ENCODE measurements around the gene INPP1. TPM values are rescaled to one million over a fixed set of nuclear protein-coding genes. Genes with fewer than 3 reads are reported as not detected.

Gene INPP1, protein sequence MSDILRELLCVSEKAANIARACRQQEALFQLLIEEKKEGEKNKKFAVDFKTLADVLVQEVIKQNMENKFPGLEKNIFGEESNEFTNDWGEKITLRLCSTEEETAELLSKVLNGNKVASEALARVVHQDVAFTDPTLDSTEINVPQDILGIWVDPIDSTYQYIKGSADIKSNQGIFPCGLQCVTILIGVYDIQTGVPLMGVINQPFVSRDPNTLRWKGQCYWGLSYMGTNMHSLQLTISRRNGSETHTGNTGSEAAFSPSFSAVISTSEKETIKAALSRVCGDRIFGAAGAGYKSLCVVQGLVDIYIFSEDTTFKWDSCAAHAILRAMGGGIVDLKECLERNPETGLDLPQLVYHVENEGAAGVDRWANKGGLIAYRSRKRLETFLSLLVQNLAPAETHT
- 12.2 and 18.0 TPM in 2 replicates for total RNA-seq

DNA sequence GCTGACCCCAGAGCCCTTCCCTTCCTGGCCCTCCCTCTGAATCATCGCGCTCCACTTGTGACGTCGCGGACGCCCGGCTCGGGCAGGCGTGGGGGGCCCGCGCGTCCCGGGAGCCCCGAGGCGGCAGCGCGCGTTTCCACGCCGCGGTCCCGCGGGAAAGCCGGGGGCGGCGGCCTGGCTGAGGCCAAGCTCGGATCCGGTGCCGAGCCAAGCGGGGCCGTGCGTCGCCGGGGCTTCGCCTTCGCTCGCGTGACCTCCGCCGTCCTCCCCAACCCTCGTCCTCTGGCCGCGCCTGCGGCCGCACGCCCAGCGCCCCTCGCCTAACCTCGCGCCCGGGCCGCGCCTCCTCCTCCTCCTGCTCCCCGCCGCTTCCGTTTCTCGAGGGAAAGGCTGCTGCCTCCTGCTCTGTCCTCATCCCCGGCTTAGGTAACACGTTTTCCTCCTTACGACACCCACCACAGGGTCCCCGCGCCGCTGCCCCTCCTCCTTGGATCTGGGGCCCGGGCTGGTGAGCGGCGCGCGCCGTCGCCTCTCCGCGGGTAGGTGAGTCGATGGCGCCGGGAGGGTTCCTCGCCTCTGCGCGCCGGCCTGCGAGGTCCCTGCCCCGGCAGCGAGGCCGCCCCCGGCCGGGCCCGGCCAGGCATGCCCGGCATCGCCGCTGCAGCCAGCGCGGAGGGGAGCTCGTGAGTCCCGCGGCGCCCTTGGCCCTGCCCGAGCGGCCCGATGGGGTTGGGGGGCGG is at the start of gene INPP1:
Gene INPP1 (plus strand): TSS at position 54 of the 740 bp plus-strand sequence. CDS start 16,514 bp downstream, outside the sequence.

GRCh38 chr2:190319555-190320498 is 23.6 kb upstream of the INPP1 start, which contains the start of gene HIBCH:
HIBCH (minus strand) TSS chr2:190319826; CDS start chr2:190319750, 76 bp downstream.

DNA sequence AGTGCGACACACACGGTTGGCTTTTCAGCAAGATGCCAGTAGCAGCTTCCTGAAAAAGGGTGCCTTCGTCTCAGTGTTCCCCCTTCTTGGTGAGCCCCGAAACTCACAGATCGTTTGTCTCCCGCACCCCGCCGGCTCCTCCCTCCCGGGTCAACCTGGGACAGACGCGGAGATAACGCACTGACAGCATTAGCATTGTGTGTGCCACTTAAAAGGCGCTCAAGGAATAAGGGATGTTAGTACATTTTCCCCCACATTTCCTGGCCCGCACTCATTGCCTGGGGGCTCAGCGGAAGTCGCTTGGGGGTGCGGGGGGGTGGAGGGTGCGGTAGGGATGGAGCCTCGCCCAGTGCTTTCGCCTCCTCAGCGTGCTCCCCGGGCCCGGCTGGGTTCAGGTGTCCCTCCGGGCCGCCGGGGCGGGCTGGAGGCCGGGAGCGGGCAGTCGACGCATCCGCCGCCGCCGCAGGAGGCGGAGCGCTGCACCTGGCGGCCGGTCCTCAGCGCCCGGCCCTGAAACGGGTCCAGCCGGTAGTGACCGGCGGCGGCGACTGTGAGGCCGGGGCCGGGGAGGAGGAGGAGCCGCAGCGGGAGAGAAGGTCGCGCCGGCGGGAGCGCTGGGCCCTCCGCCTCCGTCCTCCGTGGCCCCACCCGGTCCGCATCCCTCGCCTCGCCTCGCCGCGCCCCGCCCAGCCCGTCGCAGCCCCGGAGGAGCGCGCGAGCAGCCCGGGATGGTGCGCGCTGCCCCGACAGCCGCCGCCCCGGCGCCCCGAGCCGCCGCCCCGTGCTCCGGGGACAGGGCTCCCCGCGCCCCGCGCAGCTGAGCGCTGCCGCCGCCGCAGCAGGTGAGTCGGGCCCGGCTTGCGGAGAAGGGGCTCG is 64.5 kb downstream of the INPP1 start, which contains the start of gene MFSD6:
Gene MFSD6 (plus strand): TSS at position 694 of the 876 bp plus-strand sequence. CDS start 27,675 bp downstream, outside the sequence.

Other genes with a start within 250 kb of the INPP1 start
- gene HIBCH, start 23.8 kb upstream of the INPP1 start, total RNA-seq = 5.9 and 6.0 TPM in 2 replicates
- 8.3 and 15.3 TPM in 2 replicates for gene MFSD6, start 64.8 kb downstream of the INPP1 start, total RNA-seq
- gene NEMP2, start 191.1 kb downstream of the INPP1 start, total RNA-seq = 3.0 and 6.9 TPM in 2 replicates

All from epithelial cell of alveolus of lung (primary cell).